Astrocyte (in vitro differentiated cells and primary cell): ENCODE measurements around the gene DIP2B. TPM values are rescaled to one million over a fixed set of nuclear protein-coding genes. Genes with fewer than 3 reads are reported as not detected.
A peak's percentile ranks its signal among the peaks of the same experiment; 100 is the strongest.

Source experiments
- DNase-seq: peaks from one replicate; pipeline ENCODE4 v3.0.0-alpha.2; 2010; ENCODE audit warnings: low read depth
- FAIRE-seq: peaks from 2 replicates; lab custom pipeline; 2011; peaks lifted over from hg19 to GRCh38; lab: Jason Lieb, UNC
- H2AFZ ChIP-seq: 2 replicates; pipeline ENCODE4 v1.6.0; 2012; ENCODE audit warnings: low read depth, low read length, inconsistent platforms
- H3K27ac ChIP-seq: 2 replicates; pipeline ENCODE4 v1.5.1; 2011; ENCODE audit warnings: low read depth, low read length, inconsistent platforms
- H3K27me3 ChIP-seq: 2 replicates; pipeline ENCODE4 v1.6.0; 2011; ENCODE audit warnings: low read length, inconsistent platforms; ENCODE audit not compliant: insufficient read depth
- H3K36me3 ChIP-seq: 2 replicates; pipeline ENCODE4 v1.5.1; 2011; ENCODE audit warnings: low read length, inconsistent platforms; ENCODE audit not compliant: insufficient read depth
- H3K4me1 ChIP-seq: 2 replicates; pipeline ENCODE4 v1.5.1; 2011; ENCODE audit warnings: low read length, inconsistent platforms; ENCODE audit not compliant: insufficient read depth
- H3K4me2 ChIP-seq: 2 replicates; pipeline ENCODE4 v1.6.0; 2012; ENCODE audit warnings: low read length, inconsistent platforms
- H3K4me3 ChIP-seq: 2 replicates; pipeline ENCODE4 v1.5.1; 2011; ENCODE audit warnings: low read depth, mild to moderate bottlenecking, low read length, inconsistent platforms; ENCODE audit not compliant: insufficient read depth
- H3K79me2 ChIP-seq: 2 replicates; pipeline ENCODE4 v1.6.0; 2012; ENCODE audit warnings: mild to moderate bottlenecking, low read length, inconsistent platforms; ENCODE audit not compliant: insufficient read depth
- H3K9ac ChIP-seq: 2 replicates; pipeline ENCODE4 v1.6.0; 2012; ENCODE audit warnings: mild to moderate bottlenecking, low read length, inconsistent platforms
- H3K9me3 ChIP-seq: 2 replicates; pipeline ENCODE4 v1.5.1; 2012; ENCODE audit warnings: low read depth, mild to moderate bottlenecking, low read length, inconsistent platforms; ENCODE audit not compliant: insufficient read depth
- H4K20me1 ChIP-seq: 2 replicates; pipeline ENCODE4 v1.6.0; 2012; ENCODE audit warnings: low read length, inconsistent platforms; ENCODE audit not compliant: insufficient read depth
- H3K27ac Mint-ChIP-seq: one replicate; pipeline ENCODE4 v1.8.0; 2021; ENCODE audit warnings: mild to moderate bottlenecking, mixed read lengths; ENCODE audit not compliant: unreplicated experiment
- H3K27me3 Mint-ChIP-seq: one replicate; pipeline ENCODE4 v1.8.0; 2021; ENCODE audit warnings: low read depth, mixed read lengths; ENCODE audit not compliant: unreplicated experiment
- H3K36me3 Mint-ChIP-seq: one replicate; pipeline ENCODE4 v1.8.0; 2021; ENCODE audit warnings: low read depth, mixed read lengths; ENCODE audit not compliant: unreplicated experiment
- H3K4me1 Mint-ChIP-seq: one replicate; pipeline ENCODE4 v1.8.0; 2021; ENCODE audit warnings: low read depth, mixed read lengths; ENCODE audit not compliant: unreplicated experiment
- H3K4me3 Mint-ChIP-seq: one replicate; pipeline ENCODE4 v1.8.0; 2021; ENCODE audit warnings: mild to moderate bottlenecking, moderate library complexity, mixed read lengths; ENCODE audit not compliant: unreplicated experiment
- H3K9me3 Mint-ChIP-seq: one replicate; pipeline ENCODE4 v1.8.0; 2021; ENCODE audit warnings: mild to moderate bottlenecking, mixed read lengths; ENCODE audit not compliant: unreplicated experiment
- EZH2 ChIP-seq: IDR thresholded peaks from 2 replicates; pipeline ENCODE4 v1.6.1; 2012; ENCODE audit warnings: mild to moderate bottlenecking, low read length, inconsistent platforms; ENCODE audit not compliant: insufficient read depth
- total RNA-seq: library from RNA; stranded (reverse); gene quantifications from 2 replicates; pipeline ENCODE4 v1.2.1, GENCODE V29; 2021
- TF ChIP-seq, protein P1 (sequence below): IDR thresholded peaks from 2 replicates; pipeline ENCODE4 v1.5.1; 2011; ENCODE audit warnings: low read depth, mild to moderate bottlenecking, inconsistent platforms, low read length, moderate library complexity; ENCODE audit not compliant: insufficient read depth

Gene DIP2B
- total RNA-seq, 1 donor from 2014 or later, result 53.2 TPM

GRCh38 chr12:50597200-50598195 lies 92.7 kb downstream of the DIP2B start:
- peak; percentile 90 for FAIRE-seq
- Histone ChIP-seq H3K27me3 (no peaks in the 10 kb centered on the region), H3K4me1 (peaks cover 13% of the 10 kb centered on the region), H4K20me1 (no peaks in the 10 kb centered on the region), H2AFZ (no peak overlapping the region), H3K4me3 (peak overlapping the region; percentile 32), H3K27ac (peak overlapping the region; percentile 57), H3K9me3 (no peaks in the 10 kb centered on the region), H3K9ac (peak overlapping the region; percentile 66), H3K4me2 (peak overlapping the region; percentile 81), H3K36me3 (no peaks in the 10 kb centered on the region), H3K79me2 (peaks cover 54% of the 10 kb centered on the region)
- H3K36me3 Mint-ChIP-seq, result peaks cover 4% of the 10 kb centered on the region
- peaks cover 21% of the 10 kb centered on the region for H3K4me1 Mint-ChIP-seq
- peak overlapping the region; percentile 64 for H3K27ac Mint-ChIP-seq
- DNase-seq, result peak; percentile 89
- no peaks in the 10 kb centered on the region for H3K27me3 Mint-ChIP-seq
- no peaks in the 10 kb centered on the region for H3K9me3 Mint-ChIP-seq
- H3K4me3 Mint-ChIP-seq, result peak overlapping the region; percentile 17
- no peak for TF ChIP-seq EZH2
- TF ChIP-seq, protein P1, sequence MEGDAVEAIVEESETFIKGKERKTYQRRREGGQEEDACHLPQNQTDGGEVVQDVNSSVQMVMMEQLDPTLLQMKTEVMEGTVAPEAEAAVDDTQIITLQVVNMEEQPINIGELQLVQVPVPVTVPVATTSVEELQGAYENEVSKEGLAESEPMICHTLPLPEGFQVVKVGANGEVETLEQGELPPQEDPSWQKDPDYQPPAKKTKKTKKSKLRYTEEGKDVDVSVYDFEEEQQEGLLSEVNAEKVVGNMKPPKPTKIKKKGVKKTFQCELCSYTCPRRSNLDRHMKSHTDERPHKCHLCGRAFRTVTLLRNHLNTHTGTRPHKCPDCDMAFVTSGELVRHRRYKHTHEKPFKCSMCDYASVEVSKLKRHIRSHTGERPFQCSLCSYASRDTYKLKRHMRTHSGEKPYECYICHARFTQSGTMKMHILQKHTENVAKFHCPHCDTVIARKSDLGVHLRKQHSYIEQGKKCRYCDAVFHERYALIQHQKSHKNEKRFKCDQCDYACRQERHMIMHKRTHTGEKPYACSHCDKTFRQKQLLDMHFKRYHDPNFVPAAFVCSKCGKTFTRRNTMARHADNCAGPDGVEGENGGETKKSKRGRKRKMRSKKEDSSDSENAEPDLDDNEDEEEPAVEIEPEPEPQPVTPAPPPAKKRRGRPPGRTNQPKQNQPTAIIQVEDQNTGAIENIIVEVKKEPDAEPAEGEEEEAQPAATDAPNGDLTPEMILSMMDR, result no peak

DNA sequence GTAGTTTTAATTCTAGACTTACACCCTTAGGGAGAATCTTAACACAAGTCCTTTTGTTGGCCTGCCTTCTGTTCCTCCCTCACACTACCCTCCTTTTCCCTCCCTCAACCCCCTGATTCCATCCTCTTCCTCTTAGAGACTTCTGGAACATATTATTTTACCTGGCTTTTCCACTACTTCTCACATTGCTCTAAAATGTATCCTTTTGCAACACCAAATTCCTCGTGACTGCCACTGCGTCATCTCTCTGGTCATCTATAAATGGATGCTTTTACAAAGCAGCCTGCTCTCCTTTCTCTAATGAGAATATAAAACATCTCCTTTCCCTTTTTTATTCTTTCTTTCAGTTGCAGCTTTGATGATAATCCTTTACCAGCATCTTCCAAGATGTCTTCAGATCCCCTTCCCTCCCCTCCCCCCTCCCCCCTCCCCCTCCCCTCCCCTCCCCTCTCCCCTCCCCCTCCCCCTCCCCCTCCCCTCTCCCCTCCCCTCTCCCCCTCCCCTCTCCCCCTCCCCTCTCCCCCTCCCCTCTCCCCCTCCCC lies 93.6 kb downstream of the DIP2B start:
- Histone ChIP-seq H3K36me3 (no peaks in the 10 kb centered on the region), H3K9ac (peak overlapping the region; percentile 66), H3K9me3 (no peaks in the 10 kb centered on the region), H4K20me1 (peaks cover under 1% of the 10 kb centered on the region), H2AFZ (no peak overlapping the region), H3K27ac (peak overlapping the region; percentile 57), H3K4me2 (peak overlapping the region; percentile 81), H3K4me3 (no peak overlapping the region), H3K4me1 (peaks cover 14% of the 10 kb centered on the region), H3K27me3 (no peaks in the 10 kb centered on the region), H3K79me2 (peaks cover 54% of the 10 kb centered on the region)
- Mint-ChIP-seq H3K9me3 (no peaks in the 10 kb centered on the region), H3K27me3 (no peaks in the 10 kb centered on the region), H3K27ac (peak overlapping the region; percentile 64), H3K4me1 (peaks cover 21% of the 10 kb centered on the region), H3K36me3 (peaks cover 6% of the 10 kb centered on the region), H3K4me3 (no peak overlapping the region)
- FAIRE-seq, result no peak
- no peak for DNase-seq
- TF ChIP-seq EZH2, result no peak
- TF ChIP-seq, protein P1, result no peak
